ENCODE results near the gene SAV1. TPM values are rescaled to one million over a fixed set of nuclear protein-coding genes. Genes with fewer than 3 reads are reported as not detected.
"Not testable (repeated sequence)": the region's sequence is repeated elsewhere in the genome, so short reads cannot be mapped to it uniquely, and the experiment has no call there.

The SAV1 gene
- total and polyA plus RNA-seq, 2 donors (not counting 1 experiment from before 2014, with no cell fraction given): 22.4 to 36.1 TPM

DNA sequence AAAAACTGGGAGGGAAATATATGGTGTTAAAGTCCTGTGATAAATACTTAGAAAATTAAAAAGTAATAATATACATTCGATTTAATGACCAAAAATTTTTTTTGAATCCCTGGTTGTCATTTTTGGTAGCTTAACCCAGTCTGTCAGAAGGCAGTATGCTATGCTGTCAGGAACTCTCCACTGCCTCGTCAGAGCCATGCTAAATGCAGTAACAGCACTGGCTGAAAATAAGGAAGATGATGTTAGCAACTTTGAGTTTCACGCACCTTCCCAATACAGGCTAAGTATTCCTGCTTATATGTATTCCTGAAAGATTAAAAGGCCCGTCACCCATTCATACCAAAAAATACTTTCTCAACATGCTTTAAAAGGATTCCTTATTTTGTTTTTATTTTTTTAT is 34.2 kb downstream of the SAV1 start:
- Histone ChIP-seq H4K20me1 (ENCODE audit: control insufficient read depth, insufficient read depth, low read length, poor library complexity, severe bottlenecking) (no peaks in the 10 kb centered on the region), H3K4me1 (ENCODE audit: control insufficient read depth in 2 of 2, insufficient read depth in 2 of 2, low read length in 2 of 2) (no peaks in the 10 kb centered on the region), H3K4me2 (replicated peaks; ENCODE audit: low read depth, low read length, poor library complexity, severe bottlenecking) (no peak overlapping the region), H3K9me3 (ENCODE audit: control extremely low read depth in 1 of 3, control insufficient read depth in 2 of 3, insufficient read depth in 1 of 3, low read length in 2 of 3) (no peaks in the 10 kb centered on the region), H3K36me3 (replicated peaks in 1 of 2; ENCODE audit: control extremely low read depth in 1 of 2, control insufficient read depth in 1 of 2, extremely low read depth in 1 of 2, insufficient read depth in 2 of 2, low read length in 1 of 2) (peaks cover 0 to 31% of the 10 kb centered on the region in 2 experiments), H3K4me3 (ENCODE audit: control extremely low read depth in 1 of 5, extremely low read depth in 1 of 5, insufficient read depth in 1 of 5, low read depth in 2 of 5, low read length in 4 of 5) (no peak overlapping the region), H3K27ac (ENCODE audit: low read length in 2 of 2) (no peak overlapping the region), H3K27me3 (replicated peaks in 1 of 4; ENCODE audit: control extremely low read depth in 1 of 4, control insufficient read depth in 3 of 4, insufficient read depth in 4 of 4, low read length in 3 of 4) (no peaks in the 10 kb centered on the region), H3K79me2 (ENCODE audit: control insufficient read depth, insufficient read depth, low read length) (peaks cover 10% of the 10 kb centered on the region), H3K9ac (ENCODE audit: low read length) (no peak overlapping the region), H2AFZ (ENCODE audit: insufficient read depth, low read depth, low read length, poor library complexity, severe bottlenecking) (no peak overlapping the region)
- no peaks in the 10 kb centered on the region for H3K9me3 Mint-ChIP-seq (ENCODE audit: insufficient read depth)
- H3K4me1 Mint-ChIP-seq: no peaks in the 10 kb centered on the region
- no CpG with 5 or more reads among the region's 4 CpGs for WGBS (ENCODE audit: insufficient coverage)
- CTCF ChIA-PET: interaction anchor here (1.0 kb wide), 1 partner anchor 144 kb away, joined by 3 read pairs; no protein-coding TSS in a partner anchor
- H3K4me3 Mint-ChIP-seq: no peak overlapping the region
- intact Hi-C loops (cut with micrococcal nuclease): no loop called here
- ATAC-seq (ENCODE audit: low read depth) (no peak), DNase-seq (no peak)
- no peaks in the 10 kb centered on the region for H3K27me3 Mint-ChIP-seq
- TF ChIP-seq, protein P1, sequence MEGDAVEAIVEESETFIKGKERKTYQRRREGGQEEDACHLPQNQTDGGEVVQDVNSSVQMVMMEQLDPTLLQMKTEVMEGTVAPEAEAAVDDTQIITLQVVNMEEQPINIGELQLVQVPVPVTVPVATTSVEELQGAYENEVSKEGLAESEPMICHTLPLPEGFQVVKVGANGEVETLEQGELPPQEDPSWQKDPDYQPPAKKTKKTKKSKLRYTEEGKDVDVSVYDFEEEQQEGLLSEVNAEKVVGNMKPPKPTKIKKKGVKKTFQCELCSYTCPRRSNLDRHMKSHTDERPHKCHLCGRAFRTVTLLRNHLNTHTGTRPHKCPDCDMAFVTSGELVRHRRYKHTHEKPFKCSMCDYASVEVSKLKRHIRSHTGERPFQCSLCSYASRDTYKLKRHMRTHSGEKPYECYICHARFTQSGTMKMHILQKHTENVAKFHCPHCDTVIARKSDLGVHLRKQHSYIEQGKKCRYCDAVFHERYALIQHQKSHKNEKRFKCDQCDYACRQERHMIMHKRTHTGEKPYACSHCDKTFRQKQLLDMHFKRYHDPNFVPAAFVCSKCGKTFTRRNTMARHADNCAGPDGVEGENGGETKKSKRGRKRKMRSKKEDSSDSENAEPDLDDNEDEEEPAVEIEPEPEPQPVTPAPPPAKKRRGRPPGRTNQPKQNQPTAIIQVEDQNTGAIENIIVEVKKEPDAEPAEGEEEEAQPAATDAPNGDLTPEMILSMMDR (IDR thresholded peaks at IDR 0.05): no peak
- TF ChIP-seq EZH2 (IDR thresholded peaks at IDR 0.05; ENCODE audit: borderline replicate concordance, insufficient read depth, low read depth, low read length, poor library complexity, severe bottlenecking): no peak
- POLR2A ChIA-PET: no interaction called here
- H3K27ac Mint-ChIP-seq: no peak overlapping the region

DNA sequence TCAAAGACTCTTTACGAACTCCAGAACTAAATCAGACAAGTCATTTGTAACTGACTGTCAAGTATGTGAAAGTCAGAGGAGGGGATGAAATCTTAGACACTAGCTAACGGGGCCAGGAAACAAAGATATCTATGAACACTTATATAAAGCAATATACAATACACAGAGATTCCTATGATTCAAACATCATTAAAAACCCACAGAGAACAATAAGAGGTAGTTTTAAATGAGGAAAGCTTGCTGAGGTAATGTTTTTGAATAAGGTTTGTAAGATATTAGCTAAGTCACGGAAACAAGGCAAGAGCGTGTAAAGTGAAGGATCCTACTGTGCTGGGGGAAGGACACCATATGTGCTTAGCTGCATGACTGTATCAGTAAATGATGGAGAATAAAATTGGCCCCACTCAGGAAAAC is 36.7 kb downstream of the SAV1 start:
- Histone ChIP-seq H3K4me2 (replicated peaks; ENCODE audit: low read depth, low read length, poor library complexity, severe bottlenecking) (no peak overlapping the region), H3K27me3 (replicated peaks in 1 of 4; ENCODE audit: control extremely low read depth in 1 of 4, control insufficient read depth in 3 of 4, insufficient read depth in 4 of 4, low read length in 3 of 4) (no peaks in the 10 kb centered on the region), H3K9me3 (ENCODE audit: control extremely low read depth in 1 of 3, control insufficient read depth in 2 of 3, insufficient read depth in 1 of 3, low read length in 2 of 3) (no peaks in the 10 kb centered on the region), H4K20me1 (ENCODE audit: control insufficient read depth, insufficient read depth, low read length, poor library complexity, severe bottlenecking) (no peaks in the 10 kb centered on the region), H3K4me1 (ENCODE audit: control insufficient read depth in 2 of 2, insufficient read depth in 2 of 2, low read length in 2 of 2) (no peaks in the 10 kb centered on the region), H3K36me3 (replicated peaks in 1 of 2; ENCODE audit: control extremely low read depth in 1 of 2, control insufficient read depth in 1 of 2, extremely low read depth in 1 of 2, insufficient read depth in 2 of 2, low read length in 1 of 2) (peaks cover 3 to 36% of the 10 kb centered on the region in 2 experiments), H3K27ac (ENCODE audit: low read length in 2 of 2) (peak overlapping the region in 1 of 2 donors; percentile 30), H3K9ac (ENCODE audit: low read length) (no peak overlapping the region), H2AFZ (ENCODE audit: insufficient read depth, low read depth, low read length, poor library complexity, severe bottlenecking) (no peak overlapping the region), H3K79me2 (ENCODE audit: control insufficient read depth, insufficient read depth, low read length) (no peaks in the 10 kb centered on the region), H3K4me3 (ENCODE audit: control extremely low read depth in 1 of 5, extremely low read depth in 1 of 5, insufficient read depth in 1 of 5, low read depth in 2 of 5, low read length in 4 of 5) (no peak overlapping the region)
- Mint-ChIP-seq H3K27ac (no peak overlapping the region), H3K4me1 (no peaks in the 10 kb centered on the region), H3K9me3 (ENCODE audit: insufficient read depth) (no peaks in the 10 kb centered on the region), H3K4me3 (no peak overlapping the region), H3K27me3 (no peaks in the 10 kb centered on the region)
- 100% methylated on average over 2 of the region's 4 CpGs for WGBS (ENCODE audit: insufficient coverage)
- ChIA-PET CTCF (interaction anchor here (0.6 to 3.0 kb wide), 6 partner anchors 10 to 229 kb away, joined by 3 to 13 read pairs (median 3); no protein-coding TSS in a partner anchor), POLR2A (interaction anchor here (0.6 kb wide), 1 partner anchor 84 kb away, joined by 3 read pairs; no protein-coding TSS in a partner anchor)
- intact Hi-C loops (cut with micrococcal nuclease): no loop called here
- DNase-seq: no peak
- TF ChIP-seq EZH2 (IDR thresholded peaks at IDR 0.05; ENCODE audit: borderline replicate concordance, insufficient read depth, low read depth, low read length, poor library complexity, severe bottlenecking): no peak
- TF ChIP-seq, protein P1 (IDR thresholded peaks at IDR 0.05): no peak
- ATAC-seq (ENCODE audit: low read depth): no peak

DNA sequence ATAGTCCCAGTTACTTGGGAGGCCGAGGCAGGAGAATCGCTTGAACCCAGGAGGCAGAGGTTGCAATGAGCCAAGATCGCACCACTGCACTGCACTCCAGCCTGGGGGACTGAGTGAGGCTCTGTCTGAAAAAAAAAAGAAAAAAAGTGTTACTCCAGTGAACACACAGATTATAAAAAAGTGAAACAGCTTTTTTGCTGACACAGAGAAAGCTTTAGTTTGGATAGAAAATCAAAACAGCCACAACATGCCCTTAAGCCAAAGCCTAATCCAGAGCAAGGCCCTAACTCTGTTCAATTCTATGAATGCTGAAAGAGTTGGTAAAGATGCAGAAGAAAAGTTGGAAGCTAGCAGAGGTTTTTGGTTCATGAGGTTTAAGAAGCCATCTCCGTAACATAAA is 43.2 kb downstream of the SAV1 start:
- H3K4me2 ChIP-seq (replicated peaks; ENCODE audit: low read depth, low read length, poor library complexity, severe bottlenecking); H3K27me3 ChIP-seq (replicated peaks in 1 of 4; ENCODE audit: control extremely low read depth in 1 of 4, control insufficient read depth in 3 of 4, insufficient read depth in 4 of 4, low read length in 3 of 4); intact Hi-C loops (cut with micrococcal nuclease); H4K20me1 ChIP-seq (ENCODE audit: control insufficient read depth, insufficient read depth, low read length, poor library complexity, severe bottlenecking); DNase-seq; H3K36me3 ChIP-seq (replicated peaks in 1 of 2; ENCODE audit: control extremely low read depth in 1 of 2, control insufficient read depth in 1 of 2, extremely low read depth in 1 of 2, insufficient read depth in 2 of 2, low read length in 1 of 2); H3K4me3 Mint-ChIP-seq; H3K4me3 ChIP-seq (ENCODE audit: control extremely low read depth in 1 of 5, extremely low read depth in 1 of 5, insufficient read depth in 1 of 5, low read depth in 2 of 5, low read length in 4 of 5); H2AFZ ChIP-seq (ENCODE audit: insufficient read depth, low read depth, low read length, poor library complexity, severe bottlenecking); H3K27me3 Mint-ChIP-seq; H3K4me1 Mint-ChIP-seq; H3K9ac ChIP-seq (ENCODE audit: low read length); H3K27ac ChIP-seq (ENCODE audit: low read length in 2 of 2); H3K79me2 ChIP-seq (ENCODE audit: control insufficient read depth, insufficient read depth, low read length); H3K9me3 ChIP-seq (ENCODE audit: control extremely low read depth in 1 of 3, control insufficient read depth in 2 of 3, insufficient read depth in 1 of 3, low read length in 2 of 3); ATAC-seq (ENCODE audit: low read depth); H3K4me1 ChIP-seq (ENCODE audit: control insufficient read depth in 2 of 2, insufficient read depth in 2 of 2, low read length in 2 of 2); H3K9me3 Mint-ChIP-seq (ENCODE audit: insufficient read depth): not testable (repeated sequence)
- 100% methylated on average over 1 of the region's 4 CpGs for WGBS (ENCODE audit: insufficient coverage)
- ChIA-PET POLR2A (interaction anchor here (0.7 kb wide), 1 partner anchor 35 kb away, joined by 3 read pairs; no protein-coding TSS in a partner anchor), CTCF (interaction anchor here (1.0 kb wide), 1 partner anchor 90 kb away, joined by 3 read pairs; no protein-coding TSS in a partner anchor)
- peak overlapping the region; percentile 32 for H3K27ac Mint-ChIP-seq
